ENCODE data around the gene VAT1L.

VAT1L gene

GRCh38 chr16:77749415-77749814 is 38.9 kb upstream of the VAT1L start:
- Histone ChIP-seq H3K27ac (ENCODE audit: insufficient read depth in 1 of 2, low read depth in 1 of 2, low read length in 2 of 2, poor library complexity in 1 of 2, severe bottlenecking in 2 of 2) (no peak overlapping the region), H3K36me3 (ENCODE audit: control insufficient read depth in 4 of 4, insufficient read depth in 4 of 4, low read length in 3 of 4) (no peaks in the 10 kb centered on the region), H3K4me1 (ENCODE audit: control extremely low read depth in 1 of 4, control insufficient read depth in 4 of 4, insufficient read depth in 4 of 4, low read length in 3 of 4) (no peaks in the 10 kb centered on the region), H3K9me3 (ENCODE audit: control extremely low read depth in 1 of 5, control insufficient read depth in 4 of 5, insufficient read depth in 2 of 5, low read depth in 1 of 5, low read length in 4 of 5) (peaks cover 0 to 2% (median 0%) of the 10 kb centered on the region in 5 experiments), H3K4me3 (ENCODE audit: control insufficient read depth in 1 of 7, extremely low read depth in 1 of 7, insufficient read depth in 4 of 7, low read depth in 2 of 7, low read length in 6 of 7) (no peak overlapping the region), H3K27me3 (replicated peaks in 2 of 5; ENCODE audit: control insufficient read depth in 4 of 5, insufficient read depth in 5 of 5, low read length in 4 of 5) (peaks cover 0 to 5% (median 4%) of the 10 kb centered on the region in 5 experiments)
- POLR2A ChIA-PET = no interaction called here
- CTCF ChIA-PET = interaction anchor here (0.9 to 1.1 kb wide), 2 partner anchors 12 to 16 kb away, joined by 3 read pairs; no protein-coding TSS in a partner anchor
- no peak for DNase-seq
- WGBS (ENCODE audit: insufficient coverage) = no CpG with 5 or more reads among the region's 1 CpG

DNA sequence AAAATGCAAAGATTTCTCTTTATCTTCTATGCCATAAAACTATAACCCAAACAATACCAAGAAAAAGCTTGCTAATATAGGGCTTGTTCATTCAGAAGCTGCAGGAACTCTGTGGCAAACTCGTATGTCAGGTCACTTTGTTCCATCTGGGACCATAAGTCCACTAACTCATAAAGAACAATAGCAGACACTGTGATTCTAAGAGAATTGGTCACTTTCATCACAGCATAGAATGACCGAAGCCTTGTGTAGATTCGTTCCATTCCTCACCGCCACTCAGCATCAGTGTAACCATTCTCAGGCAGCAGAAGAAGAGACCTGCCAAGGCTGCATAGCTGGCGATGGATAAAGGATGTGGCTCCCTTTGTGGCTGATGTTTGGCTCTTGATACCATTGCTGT is 30.3 kb upstream of the VAT1L start:
- WGBS (ENCODE audit: insufficient coverage) = 98% methylated on average over 5 of the region's 5 CpGs
- Histone ChIP-seq H3K4me3 (ENCODE audit: control insufficient read depth in 1 of 7, extremely low read depth in 1 of 7, insufficient read depth in 4 of 7, low read depth in 2 of 7, low read length in 6 of 7) (no peak overlapping the region), H3K27ac (ENCODE audit: insufficient read depth in 1 of 2, low read depth in 1 of 2, low read length in 2 of 2, poor library complexity in 1 of 2, severe bottlenecking in 2 of 2) (no peak overlapping the region), H3K36me3 (ENCODE audit: control insufficient read depth in 4 of 4, insufficient read depth in 4 of 4, low read length in 3 of 4) (no peaks in the 10 kb centered on the region), H3K27me3 (replicated peaks in 2 of 5; ENCODE audit: control insufficient read depth in 4 of 5, insufficient read depth in 5 of 5, low read length in 4 of 5) (no peaks in the 10 kb centered on the region), H3K4me1 (ENCODE audit: control extremely low read depth in 1 of 4, control insufficient read depth in 4 of 4, insufficient read depth in 4 of 4, low read length in 3 of 4) (no peaks in the 10 kb centered on the region), H3K9me3 (ENCODE audit: control extremely low read depth in 1 of 5, control insufficient read depth in 4 of 5, insufficient read depth in 2 of 5, low read depth in 1 of 5, low read length in 4 of 5) (no peaks in the 10 kb centered on the region)
- POLR2A ChIA-PET = no interaction called here
- DNase-seq = no peak
- CTCF ChIA-PET = no interaction called here

- CTCF ChIA-PET = no interaction called here
- H3K9me3 ChIP-seq (ENCODE audit: control extremely low read depth in 1 of 5, control insufficient read depth in 4 of 5, insufficient read depth in 2 of 5, low read depth in 1 of 5, low read length in 4 of 5) = no peaks in the 10 kb centered on the region
- 95% methylated on average over 2 of the region's 2 CpGs for WGBS (ENCODE audit: insufficient coverage)
- no peak overlapping the region for H3K4me3 ChIP-seq (ENCODE audit: control insufficient read depth in 1 of 7, extremely low read depth in 1 of 7, insufficient read depth in 4 of 7, low read depth in 2 of 7, low read length in 6 of 7)
- H3K27me3 ChIP-seq (replicated peaks in 2 of 5; ENCODE audit: control insufficient read depth in 4 of 5, insufficient read depth in 5 of 5, low read length in 4 of 5) = no peaks in the 10 kb centered on the region
- H3K27ac ChIP-seq (ENCODE audit: insufficient read depth in 1 of 2, low read depth in 1 of 2, low read length in 2 of 2, poor library complexity in 1 of 2, severe bottlenecking in 2 of 2) = no peak overlapping the region
- DNase-seq = no peak
- no peaks in the 10 kb centered on the region for H3K4me1 ChIP-seq (ENCODE audit: control extremely low read depth in 1 of 4, control insufficient read depth in 4 of 4, insufficient read depth in 4 of 4, low read length in 3 of 4)
- POLR2A ChIA-PET = no interaction called here
- H3K36me3 ChIP-seq (ENCODE audit: control insufficient read depth in 4 of 4, insufficient read depth in 4 of 4, low read length in 3 of 4) = no peaks in the 10 kb centered on the region
Observed at GRCh38 chr16:77758508-77758907, 29.9 kb upstream of the VAT1L start.

GRCh38 chr16:77759201-77759600 is 29.2 kb upstream of the VAT1L start:
- Histone ChIP-seq H3K4me3 (ENCODE audit: control insufficient read depth in 1 of 7, extremely low read depth in 1 of 7, insufficient read depth in 4 of 7, low read depth in 2 of 7, low read length in 6 of 7) (no peak overlapping the region), H3K9me3 (ENCODE audit: control extremely low read depth in 1 of 5, control insufficient read depth in 4 of 5, insufficient read depth in 2 of 5, low read depth in 1 of 5, low read length in 4 of 5) (no peaks in the 10 kb centered on the region), H3K36me3 (ENCODE audit: control insufficient read depth in 4 of 4, insufficient read depth in 4 of 4, low read length in 3 of 4) (no peaks in the 10 kb centered on the region), H3K27me3 (replicated peaks in 2 of 5; ENCODE audit: control insufficient read depth in 4 of 5, insufficient read depth in 5 of 5, low read length in 4 of 5) (no peaks in the 10 kb centered on the region), H3K27ac (ENCODE audit: insufficient read depth in 1 of 2, low read depth in 1 of 2, low read length in 2 of 2, poor library complexity in 1 of 2, severe bottlenecking in 2 of 2) (no peak overlapping the region), H3K4me1 (ENCODE audit: control extremely low read depth in 1 of 4, control insufficient read depth in 4 of 4, insufficient read depth in 4 of 4, low read length in 3 of 4) (no peaks in the 10 kb centered on the region)
- no CpG with 5 or more reads among the region's 1 CpG for WGBS (ENCODE audit: insufficient coverage)
- no peak for DNase-seq
- CTCF ChIA-PET = no interaction called here
- POLR2A ChIA-PET = no interaction called here

DNA sequence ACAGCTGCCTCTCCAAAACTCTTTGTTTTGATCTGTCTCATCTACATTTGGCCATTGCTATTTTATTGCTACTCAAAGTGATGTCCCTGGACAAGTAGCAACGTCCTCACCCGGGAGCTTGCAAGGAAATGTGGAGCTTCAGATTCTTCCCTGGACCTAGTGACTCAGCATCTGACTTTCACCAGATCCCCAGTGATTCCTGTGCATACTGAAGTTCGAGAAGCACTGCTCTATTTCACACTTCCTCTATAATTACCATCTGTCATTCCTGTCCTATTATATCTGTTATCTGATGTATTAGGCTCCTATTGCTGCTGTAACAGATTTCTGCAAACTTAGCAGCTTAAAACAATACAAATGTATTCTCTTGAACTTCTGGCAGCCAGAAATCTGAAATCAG is 28.5 kb upstream of the VAT1L start:
- H3K36me3 ChIP-seq (ENCODE audit: control insufficient read depth in 4 of 4, insufficient read depth in 4 of 4, low read length in 3 of 4) = no peaks in the 10 kb centered on the region
- ChIA-PET CTCF (no interaction called here), POLR2A (interaction anchor here (0.6 kb wide), 1 partner anchor 30 kb away, joined by 3 read pairs; no protein-coding TSS in a partner anchor)
- whole genome bisulfite sequencing (ENCODE audit: insufficient coverage) = 80% methylated on average over 1 of the region's 3 CpGs
- no peaks in the 10 kb centered on the region for H3K27me3 ChIP-seq (replicated peaks in 2 of 5; ENCODE audit: control insufficient read depth in 4 of 5, insufficient read depth in 5 of 5, low read length in 4 of 5)
- H3K4me1 ChIP-seq (ENCODE audit: control extremely low read depth in 1 of 4, control insufficient read depth in 4 of 4, insufficient read depth in 4 of 4, low read length in 3 of 4) = no peaks in the 10 kb centered on the region
- no peak for DNase-seq
- H3K9me3 ChIP-seq (ENCODE audit: control extremely low read depth in 1 of 5, control insufficient read depth in 4 of 5, insufficient read depth in 2 of 5, low read depth in 1 of 5, low read length in 4 of 5) = no peaks in the 10 kb centered on the region
- H3K27ac ChIP-seq (ENCODE audit: insufficient read depth in 1 of 2, low read depth in 1 of 2, low read length in 2 of 2, poor library complexity in 1 of 2, severe bottlenecking in 2 of 2) = no peak overlapping the region
- H3K4me3 ChIP-seq (ENCODE audit: control insufficient read depth in 1 of 7, extremely low read depth in 1 of 7, insufficient read depth in 4 of 7, low read depth in 2 of 7, low read length in 6 of 7) = no peak overlapping the region

DNA sequence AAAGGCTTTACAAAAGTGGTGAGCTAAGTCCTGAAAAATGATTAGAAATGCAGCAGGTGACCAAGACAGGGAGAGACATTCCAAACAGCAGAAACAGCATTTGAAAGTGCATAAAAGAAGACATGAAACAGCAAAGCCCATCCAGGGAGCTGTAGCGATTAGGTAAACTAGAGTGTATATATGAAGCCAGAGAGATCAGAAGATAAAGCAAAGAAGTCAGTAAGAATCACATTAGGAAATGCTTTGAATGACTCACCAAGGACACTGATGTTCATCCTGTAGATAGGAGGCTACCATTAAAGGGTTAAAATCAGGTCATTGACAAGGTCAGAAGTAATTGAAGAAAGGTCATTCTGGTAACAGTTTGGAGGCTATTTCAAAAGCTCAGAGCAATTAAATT is 27.6 kb upstream of the VAT1L start:
- ChIA-PET POLR2A (no interaction called here), CTCF (interaction anchor here (1.6 kb wide), 1 partner anchor 12 kb away, joined by 3 read pairs; no protein-coding TSS in a partner anchor)
- Histone ChIP-seq H3K4me1 (ENCODE audit: control extremely low read depth in 1 of 4, control insufficient read depth in 4 of 4, insufficient read depth in 4 of 4, low read length in 3 of 4) (no peaks in the 10 kb centered on the region), H3K4me3 (ENCODE audit: control insufficient read depth in 1 of 7, extremely low read depth in 1 of 7, insufficient read depth in 4 of 7, low read depth in 2 of 7, low read length in 6 of 7) (no peak overlapping the region), H3K27me3 (replicated peaks in 2 of 5; ENCODE audit: control insufficient read depth in 4 of 5, insufficient read depth in 5 of 5, low read length in 4 of 5) (no peaks in the 10 kb centered on the region), H3K9me3 (ENCODE audit: control extremely low read depth in 1 of 5, control insufficient read depth in 4 of 5, insufficient read depth in 2 of 5, low read depth in 1 of 5, low read length in 4 of 5) (no peaks in the 10 kb centered on the region), H3K36me3 (ENCODE audit: control insufficient read depth in 4 of 4, insufficient read depth in 4 of 4, low read length in 3 of 4) (no peaks in the 10 kb centered on the region), H3K27ac (ENCODE audit: insufficient read depth in 1 of 2, low read depth in 1 of 2, low read length in 2 of 2, poor library complexity in 1 of 2, severe bottlenecking in 2 of 2) (no peak overlapping the region)
- WGBS (ENCODE audit: insufficient coverage) = 90% methylated on average over 1 of the region's 1 CpG
- DNase-seq = no peak

DNA sequence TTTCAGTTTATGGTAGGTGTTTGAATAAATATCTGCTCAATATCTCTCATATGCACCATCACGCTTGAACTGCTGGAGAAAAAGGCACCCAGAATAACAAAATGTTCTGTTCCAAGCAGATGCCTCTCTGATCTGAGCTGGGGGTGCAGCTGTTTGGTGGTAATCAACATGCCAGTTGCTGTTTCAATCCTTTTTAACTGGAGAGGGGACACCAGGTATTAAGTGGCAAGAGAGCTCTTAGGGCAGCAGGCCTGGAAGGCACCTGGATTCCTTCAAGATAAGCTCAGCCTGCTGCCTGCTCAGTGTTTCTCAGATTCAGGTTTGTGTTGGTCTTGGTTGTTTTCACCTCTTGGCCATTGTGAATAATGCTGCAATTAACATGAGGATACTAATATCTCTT is 27.2 kb upstream of the VAT1L start:
- Histone ChIP-seq H3K9me3 (ENCODE audit: control extremely low read depth in 1 of 5, control insufficient read depth in 4 of 5, insufficient read depth in 2 of 5, low read depth in 1 of 5, low read length in 4 of 5) (no peaks in the 10 kb centered on the region), H3K4me1 (ENCODE audit: control extremely low read depth in 1 of 4, control insufficient read depth in 4 of 4, insufficient read depth in 4 of 4, low read length in 3 of 4) (no peaks in the 10 kb centered on the region), H3K36me3 (ENCODE audit: control insufficient read depth in 4 of 4, insufficient read depth in 4 of 4, low read length in 3 of 4) (no peaks in the 10 kb centered on the region), H3K27me3 (replicated peaks in 2 of 5; ENCODE audit: control insufficient read depth in 4 of 5, insufficient read depth in 5 of 5, low read length in 4 of 5) (no peaks in the 10 kb centered on the region), H3K27ac (ENCODE audit: insufficient read depth in 1 of 2, low read depth in 1 of 2, low read length in 2 of 2, poor library complexity in 1 of 2, severe bottlenecking in 2 of 2) (no peak overlapping the region), H3K4me3 (ENCODE audit: control insufficient read depth in 1 of 7, extremely low read depth in 1 of 7, insufficient read depth in 4 of 7, low read depth in 2 of 7, low read length in 6 of 7) (no peak overlapping the region)
- no CpG with 5 or more reads among the region's 1 CpG for WGBS (ENCODE audit: insufficient coverage)
- CTCF ChIA-PET = interaction anchor here (1.6 kb wide), 1 partner anchor 12 kb away, joined by 3 read pairs; no protein-coding TSS in a partner anchor
- no peak for DNase-seq
- POLR2A ChIA-PET = no interaction called here
